NCI-H510A (cell line): Measurements from ENCODE around the gene PLOD2.

Experiments used
- DNase-seq: peaks from one replicate; lab custom pipeline; 2025; lab: John Stamatoyannopoulos, UW

Gene PLOD2

DNA sequence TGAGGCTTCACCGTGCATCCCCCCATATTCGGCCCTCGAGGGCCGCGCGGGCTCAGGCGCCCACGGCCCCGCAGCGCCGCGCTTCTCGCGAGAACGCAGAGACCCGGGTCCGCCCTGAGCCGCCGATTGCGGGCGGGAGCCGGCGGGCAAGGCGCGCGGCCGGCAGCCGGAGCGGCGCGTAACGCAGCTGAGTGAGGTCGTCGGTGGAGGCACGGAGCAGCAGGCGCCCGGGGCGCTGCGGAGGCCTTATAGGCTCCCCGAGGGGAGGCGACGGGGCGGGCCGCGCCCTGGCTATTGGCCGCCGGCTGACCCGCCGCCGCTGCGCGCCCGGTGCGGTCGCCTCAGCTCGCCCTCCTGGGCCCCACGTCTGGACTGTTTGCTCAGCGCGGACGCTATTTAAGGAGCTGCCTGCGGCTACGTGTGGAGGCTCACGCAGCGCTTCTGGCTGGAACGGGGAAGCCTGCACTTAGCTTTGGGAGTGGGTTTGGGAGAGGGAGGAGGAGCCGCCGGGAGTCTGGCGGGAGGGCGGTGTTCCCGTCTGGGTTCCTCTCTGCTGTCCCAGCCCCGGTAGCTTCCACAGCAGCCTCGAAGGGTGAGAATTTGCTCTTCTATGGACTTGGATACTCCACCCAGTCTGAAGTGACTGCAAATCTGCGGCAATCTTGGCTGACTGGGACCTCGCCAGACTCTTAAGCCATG is at the start of gene PLOD2:
Gene PLOD2, minus strand, starts transcription at position 221 of the 699 bp plus-strand sequence. Its CDS starts 195 bp downstream, at position 26.
- peak; percentile 72 for DNase-seq

DNA sequence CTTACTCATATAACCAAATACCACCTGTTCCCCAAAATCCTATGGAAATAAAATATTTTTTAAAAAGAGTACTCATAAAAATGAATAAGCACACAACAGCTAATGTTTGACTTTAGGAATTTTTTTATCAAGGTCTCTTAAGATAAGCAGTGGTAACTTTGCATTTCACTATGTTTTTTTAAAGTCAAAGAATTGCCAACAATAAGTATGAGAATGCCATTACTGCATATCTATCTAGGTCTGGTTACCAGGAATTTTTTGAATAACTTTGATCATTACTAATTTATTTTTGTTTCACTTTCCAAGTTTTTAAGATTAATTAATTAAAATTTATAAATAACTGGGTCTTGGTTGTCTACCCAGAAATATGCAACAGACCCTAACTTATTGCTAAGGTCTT is 48.4 kb upstream of the PLOD2 start:
- DNase-seq = no peak

DNA sequence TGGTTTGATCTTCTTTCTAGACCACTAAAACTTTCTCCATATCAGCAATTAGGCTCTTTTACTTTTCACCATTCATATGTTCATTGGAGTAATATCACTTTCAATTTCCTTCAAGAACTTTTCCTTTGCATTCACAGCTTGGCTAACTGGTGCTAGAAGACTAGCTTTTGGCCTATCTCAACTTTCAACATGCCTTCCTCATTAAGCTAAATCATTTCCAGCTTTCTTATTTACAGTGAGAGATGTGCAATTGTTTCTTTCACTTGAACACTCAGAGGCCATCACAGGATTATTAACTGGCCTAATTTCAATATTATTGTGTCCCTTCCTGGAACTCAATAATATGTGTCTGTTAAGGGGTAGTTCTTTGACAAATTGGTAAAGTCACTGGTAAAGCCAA is 42.8 kb upstream of the PLOD2 start:
- no peak for DNase-seq

DNA sequence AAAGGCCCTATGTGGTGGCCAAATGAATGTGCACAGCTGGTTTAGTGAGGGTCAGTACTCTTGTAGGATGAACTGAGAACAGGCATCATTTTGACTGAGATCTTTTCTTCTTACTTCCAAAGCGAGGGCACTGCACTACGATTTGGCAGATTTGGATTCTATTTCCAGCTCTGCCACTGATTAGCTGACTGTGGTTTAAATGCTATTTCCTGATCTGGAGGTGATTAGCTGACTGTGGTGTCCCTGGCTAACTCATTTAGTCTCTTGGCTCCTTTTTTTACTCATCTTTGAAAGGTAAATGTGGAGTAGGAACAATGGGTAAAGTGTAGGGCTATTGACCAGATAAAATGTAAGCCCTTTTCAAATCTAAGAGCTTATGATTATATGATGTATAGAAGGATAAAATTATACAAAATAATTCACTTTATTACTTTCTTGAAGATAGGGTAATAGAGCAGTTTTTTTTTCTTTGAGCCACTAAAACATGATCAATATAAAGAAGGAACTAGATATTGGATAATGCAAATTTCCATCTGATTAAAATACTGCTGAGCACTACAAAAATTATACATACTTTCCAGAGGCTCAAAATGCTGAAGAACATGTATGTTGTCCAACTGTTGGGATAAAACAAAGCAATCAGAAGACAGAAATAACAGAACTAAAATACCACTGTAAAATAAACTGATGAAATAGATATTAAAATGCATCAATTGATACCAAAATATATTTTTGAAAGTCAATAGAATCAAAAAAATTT is 39.7 kb upstream of the PLOD2 start:
- no peak for DNase-seq

DNA sequence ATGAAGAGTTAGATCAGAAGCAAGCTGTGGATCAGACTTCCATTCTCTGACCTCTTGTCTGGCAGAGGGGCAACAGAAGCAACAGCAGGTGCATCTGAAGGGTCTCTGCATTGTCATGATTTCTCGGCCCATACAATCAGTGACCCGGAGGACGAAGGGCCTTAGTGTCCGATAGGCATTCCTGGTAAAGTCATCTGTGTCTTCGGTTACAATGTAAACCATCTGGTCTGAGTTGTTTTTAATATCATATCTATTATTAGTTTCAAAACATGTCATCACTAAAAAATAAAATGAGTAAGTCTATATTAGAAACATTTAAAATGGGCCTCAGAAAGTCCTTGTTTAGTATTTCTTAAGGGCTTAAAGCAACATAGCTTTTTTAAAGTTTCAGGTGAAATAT is 38.8 kb upstream of the PLOD2 start:
- no peak for DNase-seq

DNA sequence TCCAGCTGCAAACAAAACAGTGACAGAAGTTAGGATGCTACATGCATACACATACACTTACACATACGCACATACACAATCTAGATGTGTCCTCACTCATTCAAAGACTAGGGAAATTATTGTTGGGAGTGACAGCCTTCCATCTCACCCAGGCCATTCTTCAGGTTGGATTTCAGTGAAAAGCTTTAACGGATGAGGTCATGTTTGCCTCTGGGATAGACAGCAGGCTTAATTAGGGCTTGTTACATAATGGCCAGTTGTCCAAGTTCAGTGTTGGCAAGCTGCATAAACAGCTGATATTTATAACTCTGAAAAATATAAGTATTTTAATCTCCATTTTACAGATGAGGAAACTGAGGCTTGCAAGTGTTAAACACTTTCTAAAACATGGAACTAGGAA is 35.8 kb upstream of the PLOD2 start:
- DNase-seq = no peak

DNA sequence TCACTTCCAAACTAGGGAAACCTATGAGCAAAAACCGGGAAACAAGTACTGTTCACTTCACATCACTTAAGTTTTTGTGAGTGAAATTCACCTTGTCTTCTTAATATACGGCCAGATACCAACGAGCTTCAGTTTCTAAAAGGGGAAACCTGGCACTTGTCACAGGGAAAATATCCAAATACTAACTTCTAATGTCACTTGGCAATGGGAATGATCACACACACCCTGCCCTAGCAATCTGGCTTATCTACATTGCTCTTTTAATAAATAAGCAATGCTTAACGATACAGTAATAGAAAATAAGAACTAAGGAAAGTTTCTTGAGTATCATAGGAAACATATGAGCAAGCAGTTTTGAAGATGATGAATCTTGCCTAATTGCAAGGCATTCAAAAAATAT is 34.6 kb upstream of the PLOD2 start:
- no peak for DNase-seq

DNA sequence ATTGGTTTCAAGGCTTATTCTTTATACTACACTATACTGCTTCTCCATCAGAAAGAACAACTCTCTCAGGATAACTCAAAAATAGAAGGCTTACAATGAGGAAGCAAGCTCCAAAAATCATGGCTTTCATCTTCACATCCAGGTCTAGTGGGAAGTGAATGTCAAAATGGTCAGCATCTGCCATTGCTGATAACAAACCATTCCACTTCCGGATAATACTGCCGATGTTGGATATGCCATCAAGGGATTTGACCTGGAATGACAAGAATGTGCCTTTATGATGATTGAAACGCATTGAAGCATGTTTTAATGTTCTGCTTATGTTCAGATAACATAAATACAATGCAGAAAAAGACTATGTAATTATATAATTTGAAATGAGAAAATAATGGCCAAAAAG is 34.0 kb upstream of the PLOD2 start:
- no peak for DNase-seq

DNA sequence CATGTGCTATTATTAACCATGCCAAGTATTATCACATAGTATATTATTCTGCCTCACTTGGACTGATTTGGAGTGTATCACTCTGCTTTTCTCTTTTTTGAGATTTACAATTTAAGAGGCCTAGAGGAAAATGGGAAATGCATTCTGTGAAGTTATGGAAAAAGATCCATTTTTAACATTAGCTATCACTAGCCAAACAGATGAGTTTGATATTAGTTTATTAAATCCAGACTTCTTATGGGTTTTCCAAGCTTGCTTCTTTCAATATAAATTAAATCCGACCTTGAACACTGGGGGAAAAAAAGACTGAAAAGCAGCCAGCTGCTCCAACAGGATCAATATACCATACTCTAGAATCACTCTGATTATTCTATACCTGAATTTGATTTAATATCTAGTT is 30.1 kb upstream of the PLOD2 start:
- DNase-seq = no peak

DNA sequence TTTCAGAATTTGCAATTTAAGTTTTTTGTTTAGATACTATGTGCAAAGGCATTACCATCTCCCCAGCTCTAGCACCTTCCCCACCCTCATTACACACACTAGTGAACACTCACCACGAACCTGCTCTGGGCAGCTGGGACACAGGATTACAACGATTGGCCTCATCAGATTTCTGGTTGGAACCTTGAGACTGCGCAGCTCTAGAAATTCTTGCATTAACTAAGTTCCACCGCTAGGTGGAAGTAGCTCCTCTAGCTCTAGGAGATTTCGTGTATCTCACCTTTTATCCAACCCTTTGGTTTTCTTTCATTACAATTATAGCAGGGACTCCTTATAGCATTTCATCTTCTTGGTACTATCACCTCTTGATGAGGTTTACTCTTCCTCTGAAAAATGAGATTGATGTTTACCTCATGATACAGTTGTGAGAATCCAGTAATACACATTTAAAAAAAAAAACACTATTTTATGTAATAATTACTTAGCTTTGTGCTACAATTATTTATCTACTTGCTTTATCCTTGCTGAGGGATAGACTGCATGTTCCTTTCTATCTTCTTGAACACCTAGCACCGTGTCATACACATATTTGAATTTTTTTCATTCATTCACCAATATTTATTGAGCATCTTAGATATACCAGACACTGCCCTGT is 28.7 kb upstream of the PLOD2 start:
- DNase-seq = peak; percentile 12

DNA sequence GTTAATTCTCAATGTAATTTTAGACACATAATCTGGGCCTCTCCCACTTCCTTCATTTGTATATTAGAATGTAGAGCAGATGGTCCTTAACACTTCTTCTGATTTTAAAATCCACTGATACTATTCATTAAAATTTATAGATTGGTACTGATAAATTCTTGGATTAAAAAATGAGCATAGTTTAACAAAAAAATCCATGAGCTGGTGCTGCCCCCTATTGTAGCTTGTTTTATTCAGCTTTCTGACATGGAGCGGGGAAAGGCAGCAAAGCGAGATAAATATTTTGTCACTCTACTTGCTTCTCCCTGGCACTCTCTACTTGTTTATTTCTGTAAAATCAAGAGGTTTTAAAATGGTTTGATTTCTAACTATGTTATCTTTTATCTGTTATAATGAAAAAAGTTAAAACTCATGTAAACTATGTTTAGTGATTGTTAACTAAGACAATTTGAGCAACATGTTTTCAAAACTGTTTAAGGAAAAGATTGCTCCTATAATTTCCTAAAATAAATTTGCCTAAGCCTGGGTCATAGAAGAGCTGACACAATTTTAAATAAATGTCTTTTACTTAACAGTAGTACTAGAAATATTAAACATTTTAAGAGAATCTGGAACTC is 26.5 kb upstream of the PLOD2 start:
- DNase-seq = no peak

DNA sequence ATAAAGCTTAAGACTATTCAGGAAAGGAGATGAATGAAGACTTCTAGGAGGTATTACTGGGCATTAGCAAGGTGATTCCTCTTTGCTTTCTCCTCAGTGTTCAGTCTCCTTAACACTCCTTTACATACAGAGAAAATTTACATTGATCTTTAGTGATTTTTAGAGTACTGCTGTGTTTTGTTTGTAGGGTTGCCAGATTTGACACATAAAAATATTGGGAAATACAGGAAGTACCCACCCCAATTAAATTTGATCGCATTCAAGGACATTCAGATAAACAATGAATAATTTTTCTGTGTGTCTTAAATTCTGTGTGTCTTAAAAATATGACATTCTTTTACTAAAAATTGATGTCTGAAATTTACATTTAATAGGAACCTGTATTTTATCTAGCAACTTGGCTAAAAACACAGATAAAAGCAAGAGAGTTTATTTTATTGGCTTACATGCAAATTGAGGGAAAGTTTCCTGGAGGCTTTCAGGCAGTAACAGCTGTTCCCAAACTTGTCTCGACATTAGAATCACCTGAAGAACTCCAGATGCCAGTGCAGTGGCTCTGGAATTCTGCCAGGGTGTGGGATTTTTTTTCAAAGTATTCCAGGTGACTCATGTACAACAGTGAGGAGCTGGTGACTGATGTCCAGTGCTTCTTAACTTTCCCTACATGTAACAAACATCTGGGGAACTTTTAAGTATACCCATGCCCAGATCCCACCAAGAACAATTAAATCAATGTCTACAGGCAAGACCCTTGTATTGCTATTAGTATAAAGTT is 23.4 kb upstream of the PLOD2 start:
- no peak for DNase-seq

DNA sequence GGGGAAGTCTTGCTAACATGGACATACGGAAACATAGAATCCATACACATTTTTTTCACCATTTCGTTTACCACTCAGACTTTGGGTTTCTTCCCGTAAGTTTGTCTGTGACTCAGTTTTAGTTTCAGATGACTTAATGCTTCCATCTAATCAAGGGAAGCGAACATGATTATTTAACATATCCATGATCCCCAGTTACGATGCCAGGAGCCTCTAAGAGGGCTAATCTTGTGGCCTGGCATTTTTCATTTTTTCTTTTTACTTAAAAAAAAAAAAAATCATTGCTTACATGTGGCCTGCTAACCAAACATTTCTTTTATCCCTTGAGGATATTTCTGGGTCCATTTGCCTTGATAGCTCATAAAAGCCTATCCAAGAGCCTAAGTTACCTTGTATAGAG is 20.2 kb upstream of the PLOD2 start:
- DNase-seq = no peak

DNA sequence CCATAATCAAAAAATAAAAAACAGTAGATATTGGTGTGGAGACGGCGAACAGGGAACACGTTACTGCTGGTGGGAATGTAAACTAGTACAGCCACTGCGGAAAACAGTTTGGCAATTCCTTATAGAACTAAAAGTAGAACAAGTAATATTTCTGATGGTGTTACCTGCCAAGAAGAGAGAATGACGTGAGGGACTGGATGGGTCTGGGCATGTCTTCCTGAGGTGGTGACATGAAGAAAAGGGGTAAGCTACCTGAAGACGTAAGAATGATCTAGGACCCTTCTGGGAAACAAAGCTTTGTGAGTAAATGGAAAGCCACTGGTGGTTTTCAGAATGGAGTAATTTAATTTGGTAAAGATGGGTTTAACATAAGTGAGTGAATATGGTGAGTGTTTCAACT is 19.4 kb upstream of the PLOD2 start:
- no peak for DNase-seq

DNA sequence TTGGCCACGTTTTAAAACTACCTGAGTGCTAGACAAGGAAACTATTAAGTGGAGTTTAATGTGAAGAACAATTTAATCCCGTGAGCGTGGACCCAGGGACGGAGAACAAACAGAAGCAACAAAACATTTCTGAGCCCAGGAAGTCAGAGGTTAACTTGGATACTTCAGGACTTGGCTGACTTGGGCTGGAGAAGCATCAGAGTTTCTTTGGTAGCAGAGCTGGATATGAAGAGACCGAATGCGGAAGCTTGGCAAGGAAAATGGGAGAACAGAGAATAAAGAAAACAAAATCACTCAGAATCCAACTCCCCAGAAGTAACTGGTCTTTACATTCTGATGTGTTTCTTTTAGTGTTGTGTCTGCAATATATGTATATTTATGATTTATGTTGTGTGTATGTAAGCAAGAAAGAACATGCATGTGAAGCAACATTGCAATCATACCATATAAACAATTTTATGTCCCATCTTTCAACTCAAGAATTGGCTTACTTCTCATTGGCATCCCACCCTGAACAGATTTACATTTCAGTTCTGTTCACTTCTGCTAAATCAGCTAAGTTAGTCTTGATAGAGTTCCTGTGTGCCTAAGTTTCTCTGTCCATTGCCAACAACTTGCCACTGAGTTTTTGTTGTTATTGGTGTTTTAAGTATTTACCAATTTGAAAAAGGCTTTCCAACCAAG is 17.2 kb upstream of the PLOD2 start:
- no peak for DNase-seq

DNA sequence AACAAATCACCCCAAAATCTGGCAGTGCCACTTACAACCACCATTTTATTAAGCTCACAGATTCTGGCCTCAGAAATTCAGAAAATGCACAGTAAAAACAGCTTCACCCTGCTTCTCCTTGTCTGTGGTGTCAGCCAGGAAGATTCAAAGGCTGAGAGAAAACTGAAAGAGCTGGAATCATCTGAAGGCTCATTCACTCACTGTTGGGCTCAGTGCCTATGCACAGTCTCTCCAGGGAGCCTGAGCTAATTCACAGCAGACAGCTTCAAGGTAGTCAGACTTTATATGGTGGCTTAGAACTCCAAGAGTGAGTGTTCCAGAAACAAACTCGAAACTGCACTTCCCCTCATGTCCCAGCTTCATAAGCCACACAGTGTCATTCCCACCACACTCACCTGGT is 16.5 kb upstream of the PLOD2 start:
- no peak for DNase-seq

DNA sequence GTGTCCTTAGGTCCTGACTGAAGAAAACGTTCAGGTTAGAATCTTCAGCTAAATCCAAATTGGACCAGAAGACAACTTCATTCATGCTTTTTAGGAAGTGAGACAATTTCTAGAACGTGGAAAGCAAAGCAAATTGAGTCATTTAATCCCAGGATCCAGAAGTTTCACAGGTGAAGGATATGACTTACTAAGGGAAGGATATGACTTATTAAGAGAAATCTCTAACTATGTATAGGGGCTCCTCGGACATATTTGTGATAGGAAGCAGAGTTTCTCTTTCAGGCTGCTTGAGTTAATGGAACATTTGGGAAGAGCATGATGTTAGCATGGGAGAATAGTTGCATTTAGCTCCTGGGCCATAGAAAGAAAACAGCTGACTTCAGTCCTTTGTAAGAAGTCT is 16.1 kb upstream of the PLOD2 start:
- no peak for DNase-seq

DNA sequence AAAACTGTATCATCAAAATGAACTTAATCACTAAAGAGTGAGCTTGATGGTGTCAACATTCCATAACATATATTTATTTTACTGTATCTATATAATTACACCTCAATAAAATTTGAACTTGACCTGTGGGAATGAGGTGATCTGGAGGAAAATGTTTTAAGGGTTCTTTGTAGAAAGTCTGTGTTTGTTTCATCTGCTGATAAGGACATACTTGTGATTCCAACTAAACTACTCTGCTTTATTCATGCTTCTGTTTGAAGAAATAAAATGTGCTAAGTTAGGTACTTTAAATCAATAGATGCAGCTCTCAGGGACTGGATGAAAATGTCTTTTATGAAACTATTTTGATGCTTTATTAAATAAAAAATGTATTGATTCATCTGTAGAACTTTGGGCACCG is 11.6 kb upstream of the PLOD2 start:
- DNase-seq = no peak

DNA sequence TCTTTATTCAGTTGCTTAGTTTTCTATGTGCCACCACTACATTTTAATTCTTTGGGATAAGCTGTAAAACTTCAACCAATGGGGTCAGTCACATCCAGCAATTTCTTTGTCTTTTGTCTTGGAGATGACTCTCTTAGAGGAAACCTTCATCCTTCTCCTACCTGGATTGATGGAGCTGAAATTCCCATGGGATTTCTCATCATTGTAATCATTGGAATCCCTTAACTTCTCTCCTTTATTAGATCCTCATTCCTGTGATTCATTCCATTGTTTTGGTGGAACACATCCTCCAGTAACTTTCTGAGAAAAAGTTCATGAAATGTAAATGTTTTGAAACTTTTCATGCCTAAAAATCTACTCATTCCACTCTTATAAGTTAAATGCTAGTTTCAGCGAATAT is 9.6 kb upstream of the PLOD2 start:
- no peak for DNase-seq

DNA sequence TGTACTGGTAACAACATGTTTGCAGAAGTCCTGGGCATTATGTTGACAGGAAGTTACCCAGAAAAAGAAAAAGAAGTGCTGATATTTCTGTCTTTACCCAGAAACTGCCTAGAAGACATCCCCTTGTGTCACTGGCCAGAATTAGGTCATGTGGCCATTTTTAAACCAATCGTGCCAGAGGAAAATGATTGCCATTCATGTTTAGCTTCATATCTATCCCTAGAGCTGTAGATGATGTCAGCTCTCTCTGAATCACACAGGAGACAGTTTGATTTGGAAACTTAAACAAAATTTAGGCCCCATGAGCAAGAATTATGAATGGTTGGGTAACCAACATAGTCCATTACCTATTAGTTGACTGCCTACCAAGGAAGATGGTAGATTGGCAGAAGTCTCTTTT is 8.9 kb upstream of the PLOD2 start:
- no peak for DNase-seq

DNA sequence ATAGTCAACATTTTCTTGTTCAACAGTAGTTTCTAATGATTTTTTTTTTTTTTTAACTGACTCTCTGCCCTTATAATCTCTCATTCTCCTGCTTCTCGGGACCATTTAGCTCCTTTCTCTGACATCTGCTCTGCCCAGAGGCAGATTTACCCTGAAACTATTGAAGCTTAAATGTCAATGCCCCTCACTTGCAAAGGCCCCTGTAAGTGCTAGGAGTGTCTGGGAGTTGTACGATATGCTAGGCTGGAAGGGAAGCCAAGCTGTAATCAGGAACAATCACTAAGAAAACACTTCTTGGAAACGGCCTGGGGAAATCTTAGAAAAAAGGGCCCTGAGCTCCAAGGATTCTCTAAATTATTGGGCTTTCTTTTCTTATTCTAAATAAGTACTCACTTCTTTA is 5.8 kb upstream of the PLOD2 start:
- DNase-seq = no peak

DNA sequence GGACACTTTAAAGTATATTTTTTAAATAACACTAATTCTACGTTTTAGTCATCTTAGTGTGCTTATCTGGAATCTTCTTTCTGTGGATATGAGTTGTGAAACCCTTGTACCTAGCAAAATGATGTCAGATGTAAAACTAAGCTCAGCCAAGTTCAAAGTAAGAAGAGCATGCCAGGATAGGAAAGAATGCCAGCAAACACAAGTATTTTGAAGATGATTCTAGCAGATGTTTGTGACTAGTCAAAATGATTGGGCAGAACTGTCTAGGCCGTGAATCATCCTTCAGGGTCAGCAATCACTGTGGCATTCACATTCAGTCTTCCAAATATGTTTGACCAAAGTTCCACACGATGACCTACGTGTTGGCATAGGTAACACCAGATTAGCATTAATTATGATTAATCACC is 5.4 kb upstream of the PLOD2 start:
- DNase-seq = no peak
